Vagina (tissue), 2 donors: ENCODE data around the gene DPYD.

Experiments used
- POLR2AphosphoS5 ChIP-seq, 2 donors: sonication (generic); formaldehyde crosslinking; IDR thresholded peaks; one replicate each; pipeline ENCODE4 v1.9.0; 2017; ENCODE audit warnings: antibody characterized with exemption in 2 of 2, mild to moderate bottlenecking in 2 of 2, low read depth in 1 of 2; ENCODE audit not compliant: insufficient read depth in 1 of 2
- TF ChIP-seq, protein P1 (sequence below), 3 experiments: fragments of 450-650 bp in 2 of 3; fragments of 200-600 bp in 1 of 3; sonication (generic) in 1 of 3; IDR thresholded peaks; one replicate each; pipeline ENCODE4 v1.5.1; 2017 to 2019; ENCODE audit warnings: antibody characterized with exemption in 3 of 3, mild to moderate bottlenecking in 2 of 3, moderate library complexity in 2 of 3

DNA sequence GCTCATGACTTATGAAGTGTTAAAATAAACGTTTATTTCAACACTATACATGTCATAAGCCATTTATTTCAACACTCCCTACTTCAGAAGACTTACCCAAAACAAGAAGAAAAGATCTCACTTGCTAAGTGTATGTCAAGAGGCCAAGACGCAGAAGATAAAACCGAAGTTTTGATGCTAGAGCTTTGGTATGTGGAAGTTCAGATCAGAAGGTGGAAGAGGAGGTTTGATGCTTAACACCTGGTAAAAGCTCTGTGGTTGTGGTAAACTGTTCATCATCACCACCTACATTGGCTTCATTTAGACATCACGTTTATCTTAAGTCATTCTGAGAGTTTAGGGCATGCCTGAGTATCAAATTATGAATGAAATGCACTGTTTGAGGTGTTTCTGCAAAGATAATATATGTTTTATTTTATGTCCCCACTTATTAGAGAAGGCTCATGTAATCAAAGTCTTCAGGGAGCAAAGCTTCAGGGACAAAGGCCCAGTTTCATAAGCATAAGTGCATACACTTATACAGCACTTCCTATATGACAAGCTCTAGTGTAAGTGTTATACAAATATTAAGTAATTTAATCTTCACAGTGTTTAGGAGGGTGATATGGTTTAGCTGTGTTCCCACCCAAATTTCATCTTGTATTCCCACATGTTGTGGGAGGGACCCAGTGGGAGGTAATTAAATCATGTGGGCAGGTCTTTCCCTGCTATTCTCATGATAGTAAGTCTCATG is 665.9 kb downstream of the DPYD start:
- TF ChIP-seq, protein P1, sequence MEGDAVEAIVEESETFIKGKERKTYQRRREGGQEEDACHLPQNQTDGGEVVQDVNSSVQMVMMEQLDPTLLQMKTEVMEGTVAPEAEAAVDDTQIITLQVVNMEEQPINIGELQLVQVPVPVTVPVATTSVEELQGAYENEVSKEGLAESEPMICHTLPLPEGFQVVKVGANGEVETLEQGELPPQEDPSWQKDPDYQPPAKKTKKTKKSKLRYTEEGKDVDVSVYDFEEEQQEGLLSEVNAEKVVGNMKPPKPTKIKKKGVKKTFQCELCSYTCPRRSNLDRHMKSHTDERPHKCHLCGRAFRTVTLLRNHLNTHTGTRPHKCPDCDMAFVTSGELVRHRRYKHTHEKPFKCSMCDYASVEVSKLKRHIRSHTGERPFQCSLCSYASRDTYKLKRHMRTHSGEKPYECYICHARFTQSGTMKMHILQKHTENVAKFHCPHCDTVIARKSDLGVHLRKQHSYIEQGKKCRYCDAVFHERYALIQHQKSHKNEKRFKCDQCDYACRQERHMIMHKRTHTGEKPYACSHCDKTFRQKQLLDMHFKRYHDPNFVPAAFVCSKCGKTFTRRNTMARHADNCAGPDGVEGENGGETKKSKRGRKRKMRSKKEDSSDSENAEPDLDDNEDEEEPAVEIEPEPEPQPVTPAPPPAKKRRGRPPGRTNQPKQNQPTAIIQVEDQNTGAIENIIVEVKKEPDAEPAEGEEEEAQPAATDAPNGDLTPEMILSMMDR (IDR thresholded peaks at IDR 0.05), result no peak
- TF ChIP-seq POLR2AphosphoS5 (IDR thresholded peaks at IDR 0.05; ENCODE audit: insufficient read depth in 1 of 2, low read depth in 1 of 2), result no peak
